Glomerular visceral epithelial cell (primary cell): ENCODE measurements around the gene SLC66A1.

ENCODE experiments used
- DNase-seq: peaks from one replicate; pipeline ENCODE4 v3.0.0-alpha.2; 2016; ENCODE audit errors: extremely low spot score

Gene SLC66A1

DNA sequence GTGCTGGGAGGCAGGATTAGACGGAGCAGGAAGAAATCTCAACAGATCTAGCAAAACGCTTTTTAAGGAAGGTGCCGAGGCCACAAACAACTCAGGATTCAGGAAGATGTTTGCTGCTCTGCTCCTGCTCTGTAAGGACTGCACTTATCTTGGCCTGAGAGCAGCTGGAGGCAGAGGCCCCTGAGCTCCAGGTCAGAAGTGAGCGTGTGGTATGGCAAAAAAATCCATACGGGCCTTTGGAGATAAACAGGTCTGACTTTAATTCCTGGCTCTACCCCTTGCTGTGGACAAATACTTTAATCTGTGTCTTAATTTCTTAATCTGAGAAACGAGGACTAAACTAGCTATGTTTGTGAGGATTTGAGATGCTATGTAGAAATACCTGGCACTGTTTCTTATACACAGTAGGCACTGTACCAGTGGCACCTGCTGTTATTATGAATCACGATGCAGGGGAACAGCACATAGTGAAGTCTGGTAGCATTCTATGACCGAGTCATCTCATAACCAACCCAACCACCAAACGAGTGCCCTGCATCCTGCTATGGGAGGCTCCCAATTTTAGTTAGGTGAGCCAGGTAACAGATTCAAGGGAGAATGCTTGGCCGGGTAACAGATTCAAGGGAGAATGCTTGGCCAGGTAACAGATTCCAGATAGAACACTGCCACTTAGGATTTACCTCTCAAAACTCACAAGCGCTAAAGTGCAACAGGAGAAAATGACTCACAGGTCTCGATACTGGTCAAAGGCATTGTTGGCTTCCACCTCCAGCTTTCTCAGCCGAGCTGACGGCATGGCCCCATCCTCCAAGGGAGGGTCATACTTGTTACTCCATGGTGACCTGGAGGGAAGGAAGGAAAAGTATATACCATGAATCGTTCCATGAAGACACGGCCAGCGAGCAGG is 65.9 kb downstream of the SLC66A1 start:
- no peak for DNase-seq
